ENCODE measurements around the gene TSPOAP1.

The TSPOAP1 gene

GRCh38 chr17:58301504-58302150, 27.0 kb downstream of the TSPOAP1 start:
- DNase-seq, result no peak

GRCh38 chr17:58300336-58300735, 28.3 kb downstream of the TSPOAP1 start:
- no peak for DNase-seq

- no peak for DNase-seq
Measured at GRCh38 chr17:58294034-58294433, 34.6 kb downstream of the TSPOAP1 start.

DNA sequence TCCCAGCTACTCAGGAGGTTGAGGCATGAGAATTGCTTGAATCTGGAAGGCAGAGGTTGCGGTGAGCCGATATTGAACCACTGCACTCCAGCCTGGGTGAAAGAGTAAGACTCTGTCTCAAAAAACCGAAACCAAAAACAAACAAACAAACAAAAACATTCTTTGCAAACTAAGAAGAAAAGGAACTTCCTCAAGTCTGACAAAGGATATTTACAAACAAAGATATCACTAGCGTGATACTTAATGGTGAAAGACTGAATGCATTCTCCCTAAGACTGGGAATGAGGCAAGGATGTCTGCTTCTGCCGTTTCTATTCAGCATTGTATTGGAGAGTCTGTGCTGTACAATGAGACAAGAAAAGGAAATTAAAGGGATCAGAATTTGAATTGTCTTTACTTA, 37.3 kb downstream of the TSPOAP1 start:
- DNase-seq, result no peak

- DNase-seq, result no peak
Measured at GRCh38 chr17:58289869-58290268, 38.7 kb downstream of the TSPOAP1 start.

DNA sequence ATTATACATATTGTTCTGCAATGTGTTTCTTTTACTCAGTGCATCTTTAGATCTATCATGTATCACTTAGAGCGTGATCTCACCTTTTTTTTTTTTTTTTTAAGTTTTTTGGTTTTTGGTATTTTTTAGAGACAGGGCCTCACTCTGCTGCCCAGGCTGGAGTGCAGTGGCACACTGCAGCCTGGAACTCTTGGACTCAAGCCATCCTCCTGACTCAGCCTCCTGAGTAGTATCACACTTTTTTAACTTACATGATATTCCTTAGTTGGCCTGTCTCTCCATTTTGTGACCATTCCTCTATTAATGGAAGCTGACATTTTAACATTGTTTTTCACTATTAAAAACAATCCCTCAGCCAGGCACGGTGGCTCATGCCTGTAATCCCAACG, 43.2 kb downstream of the TSPOAP1 start:
- DNase-seq, result no peak

- DNase-seq, result no peak
Measured at GRCh38 chr17:58284613-58285421, 43.8 kb downstream of the TSPOAP1 start.

DNA sequence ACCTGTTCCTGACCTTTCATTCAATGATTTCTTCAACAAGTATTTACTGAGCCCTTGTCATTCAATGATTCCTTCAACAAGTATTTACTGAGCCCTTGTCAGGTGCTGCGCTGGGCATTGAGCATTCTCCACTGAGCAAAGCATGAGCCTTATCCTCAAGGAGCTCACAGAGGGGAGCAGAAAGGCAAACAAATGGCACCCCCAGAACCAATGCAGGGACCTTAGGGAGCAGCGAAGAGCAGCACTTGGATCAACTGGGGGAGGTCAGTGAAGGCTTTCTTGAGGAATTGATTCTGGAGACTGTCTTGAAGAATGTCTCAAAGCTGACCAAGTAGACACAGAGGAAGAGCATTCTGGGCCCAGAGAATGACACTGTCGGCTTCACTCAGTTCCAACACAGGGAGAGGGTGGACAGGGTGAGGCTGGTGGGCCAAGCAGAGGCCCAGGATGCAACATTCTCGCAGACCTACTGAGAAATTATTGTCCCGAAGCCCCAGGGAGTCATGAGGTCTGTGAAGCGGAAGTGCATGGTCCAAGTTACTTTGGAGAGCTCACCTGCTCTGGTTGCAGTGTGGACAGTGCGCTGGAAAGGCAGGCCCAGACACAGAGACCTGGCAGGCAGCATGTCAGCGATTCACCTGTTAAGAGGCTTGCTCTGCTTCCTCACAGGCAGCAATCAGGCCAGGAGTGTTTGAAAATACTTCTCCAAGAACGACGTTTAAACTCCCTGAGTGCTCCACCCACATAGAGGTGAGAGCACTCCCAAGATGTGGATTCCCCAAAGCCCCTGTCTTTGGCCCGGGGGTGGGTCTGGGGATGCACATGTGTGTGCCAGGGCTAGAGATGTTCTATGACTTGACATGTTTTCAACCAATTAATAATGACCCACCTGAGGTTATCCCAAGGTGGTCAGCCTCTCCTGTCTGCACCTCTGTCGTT, 44.7 kb downstream of the TSPOAP1 start:
- no peak for DNase-seq

GRCh38 chr17:58282442-58282841, 46.2 kb downstream of the TSPOAP1 start:
- no peak for DNase-seq

- DNase-seq, result peak; percentile 46
Measured at GRCh38 chr17:58281511-58282011, 47.0 kb downstream of the TSPOAP1 start.

GRCh38 chr17:58280480-58281217, 47.9 kb downstream of the TSPOAP1 start, which contains the start of gene MPO:
TSS of gene MPO (minus strand) at chr17:58280935. CDS start at chr17:58280758, 177 bp downstream.
- no peak for DNase-seq

DNA sequence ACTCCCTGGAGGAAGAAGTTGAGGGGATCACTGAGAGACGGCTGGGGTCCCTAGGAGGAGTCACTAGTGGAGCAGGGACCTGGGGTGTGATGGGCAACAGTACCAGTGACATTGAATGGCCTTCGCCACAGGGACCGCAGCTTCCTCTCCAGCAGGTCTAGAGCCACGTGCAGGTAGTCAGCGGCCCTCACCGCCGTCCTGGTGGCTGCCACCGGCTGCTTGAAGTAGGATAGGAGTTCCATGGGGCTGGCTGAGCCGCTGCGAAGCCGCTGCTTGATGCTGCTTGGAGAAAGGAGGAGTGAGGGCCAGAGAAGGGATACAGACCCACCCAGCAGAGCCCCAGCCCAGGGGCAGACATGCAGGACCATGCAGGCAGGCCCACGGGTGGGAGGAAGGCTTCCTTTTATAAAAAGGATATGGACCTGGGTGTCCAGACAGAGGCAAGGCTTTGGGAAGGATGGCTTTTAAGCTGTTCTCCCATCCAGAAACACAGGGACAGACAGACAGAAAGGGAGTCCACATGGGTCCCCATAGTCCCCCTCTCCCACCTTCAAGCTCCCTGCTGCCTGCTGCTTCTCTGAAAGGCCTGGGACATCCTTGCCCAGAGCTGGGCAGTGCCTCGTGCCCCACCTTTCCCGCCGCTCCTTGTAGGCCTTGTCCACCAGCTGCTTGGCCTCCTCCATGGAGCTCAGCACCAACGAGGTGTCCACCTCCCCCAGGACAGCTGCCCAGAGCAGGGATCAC, 48.7 kb downstream of the TSPOAP1 start:
- no peak for DNase-seq

- DNase-seq, result no peak
Measured at GRCh38 chr17:58279016-58279711, 49.4 kb downstream of the TSPOAP1 start.

DNA sequence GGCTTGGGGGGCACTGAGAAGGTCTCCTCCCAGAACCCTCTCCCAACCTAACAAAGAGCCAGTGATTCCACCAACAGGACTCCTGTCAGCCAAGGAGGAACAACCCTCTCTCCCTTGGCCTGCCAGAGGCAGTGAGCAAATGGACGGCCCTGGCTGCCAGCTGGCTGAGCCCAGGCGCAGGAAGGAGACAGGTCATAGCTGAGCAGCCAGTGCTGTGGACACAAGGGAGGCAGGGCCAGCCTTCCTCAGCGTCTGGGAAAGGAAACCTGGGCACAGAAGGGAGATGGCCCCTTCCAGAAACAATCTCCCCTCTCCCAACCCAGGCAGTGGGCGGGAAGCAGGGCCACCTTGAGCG, 50.0 kb downstream of the TSPOAP1 start:
- no peak for DNase-seq

DNA sequence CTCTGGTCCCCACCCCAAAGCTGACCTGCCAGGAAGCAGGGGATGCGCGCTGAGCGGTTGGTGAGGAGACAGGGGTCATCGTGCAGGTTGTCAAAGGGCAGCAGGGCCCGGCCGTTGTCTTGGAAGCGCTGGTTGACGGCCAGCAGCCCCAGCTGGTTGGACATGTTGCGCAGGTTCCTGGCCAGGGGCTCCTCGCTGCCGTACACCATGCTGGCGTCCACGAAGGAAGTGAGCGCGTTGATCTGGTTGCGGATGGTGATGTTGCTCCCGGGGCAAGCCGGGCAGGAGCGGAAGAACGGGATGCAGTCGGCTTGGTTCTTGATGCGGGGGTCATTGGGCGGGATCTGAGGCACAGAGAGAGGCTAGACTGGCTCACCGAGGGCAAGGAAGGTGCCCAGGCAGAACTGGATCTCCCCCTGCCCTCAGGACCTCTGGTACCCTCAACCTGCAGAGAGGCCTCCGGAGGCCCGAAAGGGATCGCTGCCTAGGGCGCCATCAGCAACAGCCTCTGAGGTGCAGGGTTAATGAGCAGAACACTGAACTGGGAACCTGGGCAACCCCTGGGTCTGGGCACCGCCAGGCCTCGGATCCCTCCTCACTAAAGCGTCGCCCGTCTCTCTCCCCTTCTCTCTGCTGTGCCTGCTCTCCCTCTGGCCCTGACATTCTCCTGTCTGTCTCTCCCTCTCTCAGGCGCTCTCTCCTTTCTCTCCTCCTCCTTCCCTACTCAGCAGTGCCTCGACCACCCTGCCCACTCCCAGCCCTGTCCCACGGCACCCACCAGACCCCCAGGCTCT, 50.6 kb downstream of the TSPOAP1 start:
- DNase-seq, result no peak

GRCh38 chr17:58277107-58277801, 51.3 kb downstream of the TSPOAP1 start:
- DNase-seq, result peak; percentile 33

- no peak for DNase-seq
Measured at GRCh38 chr17:58276423-58276822, 52.2 kb downstream of the TSPOAP1 start.

GRCh38 chr17:58275417-58275816, 53.2 kb downstream of the TSPOAP1 start:
- DNase-seq, result no peak

DNA sequence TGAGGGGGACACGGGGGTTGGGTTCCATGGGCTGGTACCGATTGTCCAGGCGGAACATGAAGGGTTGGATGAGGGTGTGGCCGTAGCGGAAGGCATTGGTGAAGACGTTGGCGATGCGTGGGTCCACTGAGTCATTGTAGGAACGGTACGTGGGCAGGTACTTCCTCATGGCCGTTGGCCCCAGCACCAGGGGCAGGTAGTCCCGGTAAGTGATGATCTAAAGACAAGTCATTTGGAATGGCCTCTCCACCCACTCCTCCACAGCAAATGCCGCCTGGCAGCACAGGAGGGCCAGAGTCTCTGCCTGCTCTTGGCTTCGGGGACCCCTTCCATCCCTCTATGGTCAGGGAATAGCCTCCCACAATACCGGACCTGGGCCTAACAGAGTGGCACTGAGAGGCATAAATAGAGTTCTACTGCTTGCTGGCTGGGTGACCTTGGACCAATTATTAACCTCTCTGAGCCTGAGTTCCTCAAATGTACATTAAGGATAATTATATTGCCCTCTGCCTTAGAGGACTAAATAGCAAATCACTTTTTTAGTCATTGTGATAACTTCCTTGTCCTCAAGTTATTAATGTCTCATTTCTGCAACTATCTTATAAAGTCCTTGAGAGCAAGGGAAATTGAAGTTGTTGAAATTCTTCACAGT, 55.0 kb downstream of the TSPOAP1 start:
- DNase-seq, result no peak

Measured in NCI-H1694 treated with DMSO at 0.1 percent for 48 hours (cell line).